K562 (cell line): ENCODE data around the gene COX6B2. TPM values are rescaled to one million over a fixed set of nuclear protein-coding genes. Genes with fewer than 3 reads are reported as not detected.

Source experiments
- BCLAF1 ChIP-seq, 2 experiments: fragments of 450-650 bp in 1 of 2; IDR thresholded peaks; 2 replicates each; pipeline ENCODE4 v1.6.1; 2011 to 2017; ENCODE audit warnings: low read depth in 2 of 2, antibody characterized with exemption in 1 of 2, borderline replicate concordance in 1 of 2, low read length in 1 of 2, mild to moderate bottlenecking in 1 of 2, mixed read lengths in 1 of 2; ENCODE audit not compliant: control insufficient read depth in 1 of 2
- E2F3 ChIP-seq: fragments of 250-450 bp; sonication (Bioruptor Pico); IDR thresholded peaks from 2 replicates; pipeline ENCODE4 v1.4.0; 2020; ENCODE audit warnings: mild to moderate bottlenecking
- FOXK1 ChIP-seq: sonication (generic); formaldehyde crosslinking; IDR thresholded peaks from 2 replicates; pipeline ENCODE4 v1.8.0; 2022; ENCODE audit warnings: missing genetic modification reagents, mild to moderate bottlenecking, borderline replicate concordance
- MTA3 ChIP-seq: fragments of 450-650 bp; formaldehyde crosslinking; IDR thresholded peaks from 2 replicates; pipeline ENCODE4 v1.6.1; 2017; ENCODE audit warnings: mild to moderate bottlenecking, borderline replicate concordance
- MTF1 ChIP-seq: fragments of 250-450 bp; sonication (Bioruptor Pico); IDR thresholded peaks from 2 replicates; pipeline ENCODE4 v1.9.0; 2021; ENCODE audit warnings: moderate library complexity, mild to moderate bottlenecking, inconsistent platforms, borderline replicate concordance
- MYNN ChIP-seq, 2 experiments: sonication (generic); formaldehyde crosslinking in 1 of 2; IDR thresholded peaks; 2 replicates each; pipeline versions ENCODE4 v1.5.0 to v1.6.1; 2016 to 2020; ENCODE audit warnings: antibody characterized with exemption in 1 of 2, missing genetic modification reagents in 1 of 2
- NFRKB ChIP-seq: fragments of 450-650 bp; IDR thresholded peaks from 2 replicates; pipeline ENCODE4 v1.6.1; 2016; ENCODE audit warnings: low read depth
- NR2F6 ChIP-seq: fragments of 450-650 bp; formaldehyde crosslinking; IDR thresholded peaks from 2 replicates; pipeline ENCODE4 v1.4.0; 2020; ENCODE audit warnings: mild to moderate bottlenecking
- PHF8 ChIP-seq: fragments of 200-600 bp; sonication (generic); IDR thresholded peaks from 2 replicates; pipeline ENCODE4 v1.6.1; 2012; ENCODE audit warnings: mixed run types, mild to moderate bottlenecking, inconsistent platforms, low read length, moderate library complexity, borderline replicate concordance
- PTTG1 ChIP-seq: fragments of 450-650 bp; IDR thresholded peaks from 2 replicates; pipeline ENCODE4 v1.6.1; 2016; ENCODE audit warnings: low read depth, mild to moderate bottlenecking, missing genetic modification characterization, missing compliant biosample characterization
- TFAP4 ChIP-seq: sonication (generic); formaldehyde crosslinking; IDR thresholded peaks from 2 replicates; pipeline ENCODE4 v1.8.0; 2022; ENCODE audit warnings: missing genetic modification reagents, mild to moderate bottlenecking, moderate library complexity, borderline replicate concordance
- ZNF318 ChIP-seq, 2 experiments: fragments of 450-650 bp; IDR thresholded peaks; 2 replicates each; pipeline ENCODE4 v1.6.1; 2016; ENCODE audit warnings: mild to moderate bottlenecking in 2 of 2, borderline replicate concordance in 1 of 2, low read depth in 1 of 2, moderate library complexity in 1 of 2
- ZNF707 ChIP-seq: fragments of 250-450 bp; sonication (Bioruptor Pico); conservative IDR thresholded peaks from 2 replicates; pipeline ENCODE4 v1.8.0; 2022; ENCODE audit warnings: inconsistent platforms, mild to moderate bottlenecking, moderate library complexity
- polyA plus RNA-seq, 8 experiments: library from polyadenylated mRNA; depleted of rRNA in 4 of 8; stranded (reverse) in 5 of 8; unstranded in 3 of 8; fragments of >200 nt; fragmentation: Nextera tagmentation in 2 of 8; fragmentation: Illumina TruSeq in 1 of 8; extraction: Ambion mirVana in 2 of 8; extraction: Trizol in 1 of 8; gene quantifications; 2 replicates each; pipeline versions ENCODE4 v1.2.1 to v1.2.3, GENCODE V29; 2011 to 2014; ENCODE audit warnings: inconsistent platforms in 1 of 8, missing spikeins in 1 of 8
- total RNA-seq, 7 experiments: library from RNA; depleted of rRNA in 6 of 7; stranded (reverse); fragments of >200 nt in 6 of 7; fragmentation: Illumina TruSeq in 2 of 7; extraction: Trizol in 2 of 7; gene quantifications; 2 replicates each; pipeline versions ENCODE4 v1.2.1 to v1.2.3, GENCODE V29; 2011 to 2021; ENCODE audit warnings: low replicate concordance in 1 of 7

Gene COX6B2
- total and polyA plus RNA-seq, 9 of the 15 experiments (the other 6 are each of a cell fraction or from before 2014, with no cell fraction given): 0.40 to 2.5 (median 0.83) TPM

- 0 out of 2 replicates have a peak, but pooled peaks have one; percentile 9 for TF ChIP-seq TFAP4
- no peak for TF ChIP-seq BCLAF1 (IDR thresholded peaks at IDR 0.05; ENCODE audit: borderline replicate concordance in 1 of 2, control insufficient read depth in 1 of 2, low read depth in 2 of 2, low read length in 1 of 2)
- TF ChIP-seq ZNF707 (CRISPR knock-in tag): no peak
- no peak for TF ChIP-seq ZNF318 (IDR thresholded peaks at IDR 0.05; ENCODE audit: borderline replicate concordance in 1 of 2, low read depth in 1 of 2)
- no peak for TF ChIP-seq MTA3
- TF ChIP-seq PHF8: no peak; the same call in 1 of the 2 replicates
- no peak for TF ChIP-seq PTTG1 (tag)
- TF ChIP-seq E2F3 (CRISPR knock-in tag): no peak
- TF ChIP-seq NFRKB: peak; percentile 46; the same call in 1 of the 2 replicates
- TF ChIP-seq FOXK1: no peak
- no peak for TF ChIP-seq NR2F6 (CRISPR knock-in tag)
- TF ChIP-seq MYNN (IDR thresholded peaks at IDR 0.05): no peak
- TF ChIP-seq MYNN (CRISPR knock-in tag; IDR thresholded peaks at IDR 0.05): no peak
- TF ChIP-seq MTF1 (CRISPR knock-in tag): no peak
Measured at GRCh38 chr19:55339889-55340783, 14.4 kb downstream of the COX6B2 start (continued).
